K562 (cell line): ENCODE results near the gene TRIM2. TPM values are rescaled to one million over a fixed set of nuclear protein-coding genes. Genes with fewer than 3 reads are reported as not detected.

Experiments used
- ATAC-seq: fragments of 200-7000 bp; cut with Tn5 transposase; 3 replicates; pipeline ENCODE4 v1.9.1; 2020; ENCODE audit warnings: moderate library complexity
- BruUV-seq: library from RNA; stranded (reverse); fragments of 400-500 nt; replicated peaks from 2 replicates; lab custom pipeline; 2021; lab: Mats Ljungman, UMichigan
- CTCF ChIA-PET: fragments of 300-600 bp; formaldehyde crosslinking; extraction: SDS; loops from one replicate; lab custom pipeline; 2021; ENCODE audit warnings: low intra/inter-chr PET ratio; lab: Yijun Ruan, JAX
- POLR2A ChIA-PET: fragments of 300-600, 350-650 bp; sonication (Branson Sonifier 250); formaldehyde crosslinking; extraction: SDS; loops from one replicate; lab custom pipeline; 2021; ENCODE audit warnings: antibody characterized with exemption, inconsistent platforms; lab: Yijun Ruan, JAX
- DNase-seq, 4 experiments: peaks; one replicate each; pipeline versions ENCODE4 v3.0.0 to v3.0.0-alpha.2; 2011 to 2018; ENCODE audit warnings: low spot score in 3 of 4, mixed read lengths in 3 of 4; ENCODE audit errors: extremely low read depth in 1 of 4
- FAIRE-seq: peaks from 2 replicates; lab custom pipeline; 2011; peaks lifted over from hg19 to GRCh38; lab: Jason Lieb, UNC
- H2AFZ ChIP-seq: 2 replicates; pipeline ENCODE4 v1.6.0; 2011; ENCODE audit warnings: low read depth, low read length, control low read depth, inconsistent platforms
- H3K27ac ChIP-seq: fragments of 200-600 bp; 3 replicates; pipeline ENCODE4 v1.8.0; 2011; ENCODE audit warnings: low read depth, mild to moderate bottlenecking, control low read depth, inconsistent platforms, low read length, moderate library complexity, mixed read lengths; ENCODE audit errors: extremely low read depth
- H3K27me3 ChIP-seq, 2 experiments: fragments of 300-600 bp in 1 of 2; 2 replicates in 1 of 2; 3 replicates in 1 of 2; pipeline versions ENCODE4 v1.6.0 to v1.8.0; 2011; ENCODE audit warnings: inconsistent platforms in 2 of 2, low read length in 2 of 2, mild to moderate bottlenecking in 1 of 2, mixed read lengths in 1 of 2, moderate library complexity in 1 of 2; ENCODE audit not compliant: control insufficient read depth in 2 of 2, insufficient read depth in 2 of 2
- H3K36me3 ChIP-seq: fragments of 300-600 bp; 3 replicates; pipeline ENCODE4 v1.8.0; 2011; ENCODE audit warnings: mild to moderate bottlenecking, low read length, inconsistent platforms; ENCODE audit not compliant: control insufficient read depth, insufficient read depth
- H3K4me1 ChIP-seq, 2 experiments: fragments of 200-600 bp in 1 of 2; replicated peaks in 1 of 2; 2 replicates in 1 of 2; 3 replicates in 1 of 2; pipeline versions ENCODE4 v1.5.1 to v1.8.0; 2011; ENCODE audit warnings: inconsistent platforms in 2 of 2, low read length in 2 of 2, mild to moderate bottlenecking in 1 of 2, mixed read lengths in 1 of 2, moderate library complexity in 1 of 2; ENCODE audit not compliant: control insufficient read depth in 2 of 2, insufficient read depth in 2 of 2
- H3K4me2 ChIP-seq: 2 replicates; pipeline ENCODE4 v1.6.1; 2011; ENCODE audit warnings: low read length, control low read depth, inconsistent platforms, mixed read lengths; ENCODE audit not compliant: insufficient read depth
- H3K4me3 ChIP-seq: fragments of 200-600 bp; sonication (generic), shearing (Covaris generic); 2 replicates; pipeline ENCODE4 v1.5.1; 2016; ENCODE audit warnings: control low read depth, inconsistent platforms
- H3K79me2 ChIP-seq: fragments of 200-600 bp; 3 replicates; pipeline ENCODE4 v1.8.0; 2011; ENCODE audit warnings: low read length, inconsistent platforms; ENCODE audit not compliant: control insufficient read depth, insufficient read depth
- H3K9ac ChIP-seq, 2 experiments: 2 replicates each; pipeline versions ENCODE4 v1.6.0 to v1.6.1; 2011; ENCODE audit warnings: low read depth in 2 of 2, low read length in 2 of 2, control low read depth in 1 of 2, inconsistent platforms in 1 of 2, mild to moderate bottlenecking in 1 of 2, mixed read lengths in 1 of 2; ENCODE audit not compliant: insufficient read depth in 1 of 2
- H3K9me1 ChIP-seq: one replicate; pipeline ENCODE4 v1.6.0; 2011; ENCODE audit warnings: inconsistent platforms, mild to moderate bottlenecking, low read length, moderate library complexity; ENCODE audit not compliant: control insufficient read depth, insufficient read depth
- H3K9me3 ChIP-seq: replicated peaks from 2 replicates; pipeline ENCODE4 v1.5.1; 2011; ENCODE audit warnings: low read depth, low read length, inconsistent platforms; ENCODE audit not compliant: control insufficient read depth, insufficient read depth
- H4K20me1 ChIP-seq: replicated peaks from 2 replicates; pipeline ENCODE4 v1.6.1; 2011; ENCODE audit warnings: low read length, inconsistent platforms, mixed read lengths; ENCODE audit not compliant: control insufficient read depth, insufficient read depth
- NELFE ChIP-seq: IDR thresholded peaks from 2 replicates; pipeline ENCODE4 v1.6.1; 2011; ENCODE audit warnings: mild to moderate bottlenecking; ENCODE audit not compliant: insufficient read depth, insufficient read length
- RAD21 ChIP-seq, 2 experiments: fragments of 250-450 bp in 1 of 2; fragments of 450-650 bp in 1 of 2; sonication (Bioruptor Pico) in 1 of 2; formaldehyde crosslinking in 1 of 2; IDR thresholded peaks in 1 of 2; conservative IDR thresholded peaks in 1 of 2; 2 replicates each; pipeline versions ENCODE4 v1.4.0 to v1.8.0; 2020 to 2022; ENCODE audit warnings: mild to moderate bottlenecking in 2 of 2, moderate library complexity in 1 of 2
- SIX5 ChIP-seq, 2 experiments: IDR thresholded peaks; 2 replicates each; pipeline ENCODE4 v1.6.1; 2011; ENCODE audit warnings: low read length in 2 of 2, borderline replicate concordance in 1 of 2, low read depth in 1 of 2, mild to moderate bottlenecking in 1 of 2, moderate library complexity in 1 of 2; ENCODE audit not compliant: insufficient read depth in 1 of 2
- SPI1 ChIP-seq: IDR thresholded peaks from 2 replicates; pipeline ENCODE4 v1.6.1; 2011; ENCODE audit warnings: low read depth, low read length, control low read depth, borderline replicate concordance
- TEAD1 ChIP-seq, 2 experiments: fragments of 450-650 bp in 1 of 2; sonication (generic) in 1 of 2; formaldehyde crosslinking; IDR thresholded peaks; 2 replicates each; pipeline versions ENCODE4 v1.4.0 to v1.8.0; 2020 to 2022; ENCODE audit warnings: mild to moderate bottlenecking in 2 of 2, missing genetic modification reagents in 1 of 2
- TGIF2 ChIP-seq: sonication (generic); formaldehyde crosslinking; IDR thresholded peaks from 2 replicates; pipeline ENCODE4 v1.8.1; 2022; ENCODE audit warnings: mild to moderate bottlenecking, missing genetic modification reagents, moderate library complexity
- ZNF217 ChIP-seq: sonication (generic); formaldehyde crosslinking; IDR thresholded peaks from 2 replicates; pipeline ENCODE4 v1.8.0; 2022; ENCODE audit warnings: mild to moderate bottlenecking, missing genetic modification reagents
- ZNF699 ChIP-seq: fragments of 250-450 bp; sonication (Bioruptor Pico); IDR thresholded peaks from 2 replicates; pipeline ENCODE4 v1.8.0; 2021; ENCODE audit warnings: mild to moderate bottlenecking, moderate library complexity; ENCODE audit not compliant: insufficient replicate concordance
- WGBS: fragments of 100-300 bp; shearing (Covaris generic); methylation state at CpG from one replicate; pipeline ENCODE4 v1.1.6; 2016; ENCODE audit warnings: low coverage, mixed read lengths; ENCODE audit not compliant: insufficient coverage; ENCODE audit errors: missing lambda C conversion rate; 5-methylcytosine and 5-hydroxymethylcytosine counted together
- in situ Hi-C: fragments of 300-500 bp; cut with MboI; formaldehyde crosslinking; loops from 4 replicates; pipeline ENCODE4 v1.15.0; 2018; ENCODE audit warnings: inconsistent platforms, mixed read lengths
- intact Hi-C: fragments of 100-400 bp; cut with micrococcal nuclease; formaldehyde crosslinking; loops from 2 replicates; pipeline ENCODE4 v1.14.2; 2022
- polyA plus RNA-seq, 8 experiments: library from polyadenylated mRNA; depleted of rRNA in 4 of 8; stranded (reverse) in 5 of 8; unstranded in 3 of 8; fragments of >200 nt; fragmentation: Nextera tagmentation in 2 of 8; fragmentation: Illumina TruSeq in 1 of 8; extraction: Ambion mirVana in 2 of 8; extraction: Trizol in 1 of 8; gene quantifications; 2 replicates each; pipeline versions ENCODE4 v1.2.1 to v1.2.3, GENCODE V29; 2011 to 2014; ENCODE audit warnings: inconsistent platforms in 1 of 8, missing spikeins in 1 of 8
- total RNA-seq, 7 experiments: library from RNA; depleted of rRNA in 6 of 7; stranded (reverse); fragments of >200 nt in 6 of 7; fragmentation: Illumina TruSeq in 2 of 7; extraction: Trizol in 2 of 7; gene quantifications; 2 replicates each; pipeline versions ENCODE4 v1.2.1 to v1.2.3, GENCODE V29; 2011 to 2021; ENCODE audit warnings: low replicate concordance in 1 of 7
- TF ChIP-seq, protein P1 (sequence below): fragments of 450-650 bp; IDR thresholded peaks from 2 replicates; pipeline ENCODE4 v1.6.1; 2016; ENCODE audit warnings: borderline replicate concordance
- TF ChIP-seq, protein P2 (sequence below): fragments of 250-450 bp; sonication (Bioruptor Pico); IDR thresholded peaks from 2 replicates; pipeline ENCODE4 v1.4.0; 2020; ENCODE audit warnings: mild to moderate bottlenecking
- TF ChIP-seq, protein P3 (sequence below): fragments of 150-350 bp; conservative IDR thresholded peaks from 2 replicates; pipeline ENCODE4 v1.6.1; 2014; ENCODE audit warnings: low read length

The TRIM2 gene
- total and polyA plus RNA-seq, 9 of the 15 experiments (the other 6 are each of a cell fraction or from before 2014, with no cell fraction given): 0.01 to 0.41 (median 0.13) TPM; not detected in 1

DNA sequence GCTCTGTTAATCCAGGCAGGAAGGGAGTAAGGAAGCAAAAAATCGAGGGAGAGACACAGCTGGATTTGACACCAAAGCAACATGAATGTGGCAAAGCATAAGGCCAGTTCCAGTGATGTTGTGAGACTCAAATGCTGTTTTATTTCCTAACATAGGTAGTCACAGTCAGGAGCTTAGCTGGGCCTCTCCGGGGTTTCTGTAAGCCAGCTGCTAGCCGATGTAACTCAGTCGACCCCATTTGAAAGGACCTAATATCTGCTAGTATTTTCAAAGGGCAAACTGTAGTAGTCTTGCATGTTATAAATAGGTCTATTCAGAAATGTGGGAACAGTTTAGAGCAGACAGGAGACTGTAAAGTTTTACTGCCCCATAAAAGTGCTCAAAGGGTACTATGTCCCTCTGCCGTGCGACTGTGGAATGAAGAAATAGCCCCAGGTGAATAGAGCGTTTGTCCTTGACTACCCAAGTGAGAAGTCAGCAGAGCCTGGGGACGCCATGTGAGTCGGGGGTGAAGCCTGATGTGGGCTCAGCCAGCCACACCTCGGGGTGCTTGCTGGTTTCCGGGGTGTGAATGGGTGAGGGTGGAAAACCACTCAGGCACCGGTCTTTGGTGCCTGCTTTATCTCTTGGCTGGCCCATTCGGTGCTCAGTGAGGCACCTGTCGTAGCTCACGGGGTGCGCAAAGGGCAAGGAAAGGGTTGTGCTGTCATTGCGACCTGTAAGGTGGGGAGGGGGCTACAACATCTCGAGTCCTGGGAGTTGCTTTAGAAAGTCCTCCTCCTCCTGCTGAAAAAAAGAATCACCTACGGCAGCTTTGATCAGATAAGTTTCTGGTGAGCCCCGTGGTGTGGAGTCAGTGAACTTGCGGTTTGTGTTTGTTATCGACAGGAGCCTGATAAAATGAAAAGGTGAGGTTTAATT, 745 bp downstream of the TRIM2 start:
- no peaks in the 10 kb centered on the region for H3K9me1 ChIP-seq
- 12% methylated on average over 22 of the region's 22 CpGs for WGBS
- BruUV-seq: no TSS peak
- H3K79me2 ChIP-seq: no peaks in the 10 kb centered on the region
- ATAC-seq (no peak), FAIRE-seq (no peak), DNase-seq (peak in 2 of 4 experiments; percentile 27 to 34)
- no peak overlapping the region for H3K4me3 ChIP-seq
- POLR2A ChIA-PET: interaction anchor here (1.4 kb wide), 1 partner anchor 44 kb away, joined by 3 read pairs; no protein-coding TSS in a partner anchor
- H3K27me3 ChIP-seq: peaks cover 5 to 19% of the 10 kb centered on the region in 2 experiments; a peak in 3 of 5 replicates
- in situ Hi-C loops: no loop called here
- CTCF ChIA-PET: no interaction called here
- H4K20me1 ChIP-seq: no peaks in the 10 kb centered on the region
- H2AFZ ChIP-seq: peak overlapping the region; percentile 27
- peak overlapping the region in 1 of 2 experiments; percentile 48; a peak in 1 of 4 replicates for H3K9ac ChIP-seq
- H3K27ac ChIP-seq: no peak overlapping the region
- H3K9me3 ChIP-seq: no peaks in the 10 kb centered on the region
- TF ChIP-seq SPI1 (no peak), NELFE (no peak), TEAD1 (CRISPR knock-in tag; IDR thresholded peaks at IDR 0.05) (no peak), TGIF2 (CRISPR knock-in tag) (no peak), SIX5 (IDR thresholded peaks at IDR 0.05; ENCODE audit: borderline replicate concordance in 1 of 2, insufficient read depth in 1 of 2, low read depth in 1 of 2, low read length in 2 of 2) (no peak), ZNF217 (no peak), ZNF699 (no peak), RAD21 (CRISPR knock-in tag; conservative IDR thresholded peaks at IDR 0.05 in 1 of 2, IDR thresholded peaks at IDR 0.05 in 1 of 2) (no peak)
- TF ChIP-seq, protein P1, sequence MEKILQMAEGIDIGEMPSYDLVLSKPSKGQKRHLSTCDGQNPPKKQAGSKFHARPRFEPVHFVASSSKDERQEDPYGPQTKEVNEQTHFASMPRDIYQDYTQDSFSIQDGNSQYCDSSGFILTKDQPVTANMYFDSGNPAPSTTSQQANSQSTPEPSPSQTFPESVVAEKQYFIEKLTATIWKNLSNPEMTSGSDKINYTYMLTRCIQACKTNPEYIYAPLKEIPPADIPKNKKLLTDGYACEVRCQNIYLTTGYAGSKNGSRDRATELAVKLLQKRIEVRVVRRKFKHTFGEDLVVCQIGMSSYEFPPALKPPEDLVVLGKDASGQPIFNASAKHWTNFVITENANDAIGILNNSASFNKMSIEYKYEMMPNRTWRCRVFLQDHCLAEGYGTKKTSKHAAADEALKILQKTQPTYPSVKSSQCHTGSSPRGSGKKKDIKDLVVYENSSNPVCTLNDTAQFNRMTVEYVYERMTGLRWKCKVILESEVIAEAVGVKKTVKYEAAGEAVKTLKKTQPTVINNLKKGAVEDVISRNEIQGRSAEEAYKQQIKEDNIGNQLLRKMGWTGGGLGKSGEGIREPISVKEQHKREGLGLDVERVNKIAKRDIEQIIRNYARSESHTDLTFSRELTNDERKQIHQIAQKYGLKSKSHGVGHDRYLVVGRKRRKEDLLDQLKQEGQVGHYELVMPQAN: no peak
- TF ChIP-seq, protein P2, sequence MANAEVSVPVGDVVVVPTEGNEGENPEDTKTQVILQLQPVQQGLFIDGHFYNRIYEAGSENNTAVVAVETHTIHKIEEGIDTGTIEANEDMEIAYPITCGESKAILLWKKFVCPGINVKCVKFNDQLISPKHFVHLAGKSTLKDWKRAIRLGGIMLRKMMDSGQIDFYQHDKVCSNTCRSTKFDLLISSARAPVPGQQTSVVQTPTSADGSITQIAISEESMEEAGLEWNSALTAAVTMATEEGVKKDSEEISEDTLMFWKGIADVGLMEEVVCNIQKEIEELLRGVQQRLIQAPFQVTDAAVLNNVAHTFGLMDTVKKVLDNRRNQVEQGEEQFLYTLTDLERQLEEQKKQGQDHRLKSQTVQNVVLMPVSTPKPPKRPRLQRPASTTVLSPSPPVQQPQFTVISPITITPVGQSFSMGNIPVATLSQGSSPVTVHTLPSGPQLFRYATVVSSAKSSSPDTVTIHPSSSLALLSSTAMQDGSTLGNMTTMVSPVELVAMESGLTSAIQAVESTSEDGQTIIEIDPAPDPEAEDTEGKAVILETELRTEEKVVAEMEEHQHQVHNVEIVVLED (CRISPR knock-in tag): no peak
- TF ChIP-seq, protein P3, sequence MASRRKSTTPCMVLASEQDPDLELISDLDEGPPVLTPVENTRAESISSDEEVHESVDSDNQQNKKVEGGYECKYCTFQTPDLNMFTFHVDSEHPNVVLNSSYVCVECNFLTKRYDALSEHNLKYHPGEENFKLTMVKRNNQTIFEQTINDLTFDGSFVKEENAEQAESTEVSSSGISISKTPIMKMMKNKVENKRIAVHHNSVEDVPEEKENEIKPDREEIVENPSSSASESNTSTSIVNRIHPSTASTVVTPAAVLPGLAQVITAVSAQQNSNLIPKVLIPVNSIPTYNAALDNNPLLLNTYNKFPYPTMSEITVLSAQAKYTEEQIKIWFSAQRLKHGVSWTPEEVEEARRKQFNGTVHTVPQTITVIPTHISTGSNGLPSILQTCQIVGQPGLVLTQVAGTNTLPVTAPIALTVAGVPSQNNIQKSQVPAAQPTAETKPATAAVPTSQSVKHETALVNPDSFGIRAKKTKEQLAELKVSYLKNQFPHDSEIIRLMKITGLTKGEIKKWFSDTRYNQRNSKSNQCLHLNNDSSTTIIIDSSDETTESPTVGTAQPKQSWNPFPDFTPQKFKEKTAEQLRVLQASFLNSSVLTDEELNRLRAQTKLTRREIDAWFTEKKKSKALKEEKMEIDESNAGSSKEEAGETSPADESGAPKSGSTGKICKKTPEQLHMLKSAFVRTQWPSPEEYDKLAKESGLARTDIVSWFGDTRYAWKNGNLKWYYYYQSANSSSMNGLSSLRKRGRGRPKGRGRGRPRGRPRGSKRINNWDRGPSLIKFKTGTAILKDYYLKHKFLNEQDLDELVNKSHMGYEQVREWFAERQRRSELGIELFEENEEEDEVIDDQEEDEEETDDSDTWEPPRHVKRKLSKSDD: no peak
- intact Hi-C loops: loop anchor here (5.0 kb wide), 1 partner anchor 112 kb away; no protein-coding TSS in a partner anchor
- peaks cover 5% of the 10 kb centered on the region in 2 experiments for H3K4me1 ChIP-seq
- H3K36me3 ChIP-seq: no peaks in the 10 kb centered on the region
- peak overlapping the region; percentile 28 for H3K4me2 ChIP-seq
